Germinal center (tissue), 1 donor: ENCODE data around the gene ZNF224.

ENCODE experiments used
- DNase-seq: peaks from one replicate; pipeline ENCODE4 v3.0.0; 2012; ENCODE audit warnings: mixed read lengths, low spot score

ZNF224 gene

DNA sequence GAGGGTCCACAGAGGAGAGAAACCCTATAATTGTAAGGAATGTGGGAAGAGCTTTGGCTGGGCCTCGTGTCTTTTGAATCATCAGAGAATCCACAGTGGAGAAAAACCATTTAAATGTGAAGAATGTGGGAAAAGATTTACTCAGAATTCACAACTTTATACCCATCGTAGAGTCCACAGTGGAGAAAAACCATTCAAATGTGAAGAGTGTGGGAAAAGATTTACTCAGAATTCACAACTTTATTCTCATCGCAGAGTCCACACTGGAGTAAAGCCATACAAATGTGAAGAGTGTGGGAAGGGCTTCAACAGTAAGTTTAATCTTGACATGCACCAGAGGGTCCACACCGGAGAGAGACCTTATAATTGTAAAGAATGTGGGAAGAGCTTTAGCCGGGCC, 37.8 kb downstream of the ZNF224 start:
- no peak for DNase-seq

DNA sequence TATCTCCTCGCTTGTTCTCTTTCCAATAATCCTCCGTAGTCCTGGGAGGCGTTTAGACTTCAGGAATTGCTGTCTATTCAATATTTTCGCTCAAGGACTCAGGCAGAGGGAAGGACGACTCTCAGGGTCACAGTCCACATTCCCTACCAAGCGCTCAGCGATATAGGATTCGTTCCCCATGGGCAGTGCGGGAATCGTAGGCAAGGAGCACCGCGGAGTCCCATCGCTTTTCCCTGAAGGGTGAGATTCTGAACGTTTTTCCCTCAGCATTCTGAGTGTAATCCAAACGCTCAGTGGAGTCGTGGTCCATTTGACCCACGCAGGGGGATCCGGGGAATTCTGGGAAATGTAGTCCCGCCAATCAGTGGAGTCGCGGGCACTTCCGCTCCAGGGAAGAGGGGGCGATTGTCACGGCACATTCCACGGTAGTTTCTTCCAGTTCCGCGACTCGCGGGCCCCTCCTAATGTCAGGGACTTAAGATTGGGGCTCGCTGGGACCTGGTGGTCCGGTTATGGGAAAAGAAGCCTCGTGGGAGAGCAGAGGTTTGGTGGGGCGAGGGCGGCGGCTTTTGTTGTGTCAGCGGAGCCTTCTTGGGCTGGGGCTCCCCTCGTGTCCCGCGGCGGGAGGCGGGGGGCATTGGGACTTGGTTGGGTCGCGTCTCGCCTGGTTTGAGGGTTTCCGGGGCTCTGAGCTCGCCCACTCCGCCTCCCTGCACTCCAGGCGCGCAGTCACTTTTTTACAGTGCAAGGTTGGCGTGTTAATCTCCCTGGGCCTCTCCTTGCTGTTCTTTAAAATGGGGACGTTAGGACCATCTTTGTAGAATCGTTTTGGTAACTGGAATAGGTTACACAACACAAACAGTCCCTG, 47.3 kb downstream of the ZNF224 start, which contains the start of gene ZNF234:
Gene ZNF234 (plus strand): TSS at position 364 of the 868 bp plus-strand sequence. CDS start 3,079 bp downstream, outside the sequence.
- DNase-seq: peak; percentile 86

DNA sequence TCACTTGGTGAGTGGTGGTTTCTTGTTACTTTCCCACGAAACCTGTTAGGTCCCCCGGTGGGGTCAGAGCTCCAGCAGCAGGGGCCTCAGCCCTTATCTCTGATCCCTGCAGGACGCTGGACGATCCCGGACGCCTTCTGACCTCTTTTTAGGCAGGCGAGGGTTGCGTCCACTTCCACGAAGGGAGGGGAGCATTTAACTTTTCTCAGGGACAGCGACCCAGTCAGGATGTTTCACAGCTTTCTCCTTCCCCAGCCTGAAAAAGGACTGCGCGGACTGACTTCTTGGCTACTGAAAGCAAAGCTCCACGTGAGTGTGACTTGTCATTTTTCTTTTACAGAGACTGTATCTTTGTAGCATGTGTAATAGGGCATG, 47.9 kb downstream of the ZNF224 start:
- DNase-seq: no peak

DNA sequence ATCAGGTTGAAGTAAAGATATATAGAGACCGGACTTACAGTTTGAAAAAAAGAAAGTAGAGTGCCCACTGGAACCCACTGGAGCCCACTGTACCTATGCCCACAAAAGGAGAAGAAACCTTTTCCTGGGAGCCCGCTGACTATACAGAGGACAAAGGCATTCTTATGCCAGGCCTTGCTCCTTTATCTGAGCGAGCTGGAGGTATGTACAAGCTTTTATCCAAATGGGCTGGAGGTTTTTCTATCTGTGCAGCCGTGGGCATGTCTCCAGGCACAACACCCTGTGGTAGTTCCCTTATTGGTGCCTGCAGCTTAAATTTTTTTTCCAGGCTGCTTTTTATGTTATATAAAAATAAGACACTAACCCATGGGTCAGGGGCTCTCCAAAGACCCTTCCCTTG, 55.6 kb downstream of the ZNF224 start:
- DNase-seq: no peak

DNA sequence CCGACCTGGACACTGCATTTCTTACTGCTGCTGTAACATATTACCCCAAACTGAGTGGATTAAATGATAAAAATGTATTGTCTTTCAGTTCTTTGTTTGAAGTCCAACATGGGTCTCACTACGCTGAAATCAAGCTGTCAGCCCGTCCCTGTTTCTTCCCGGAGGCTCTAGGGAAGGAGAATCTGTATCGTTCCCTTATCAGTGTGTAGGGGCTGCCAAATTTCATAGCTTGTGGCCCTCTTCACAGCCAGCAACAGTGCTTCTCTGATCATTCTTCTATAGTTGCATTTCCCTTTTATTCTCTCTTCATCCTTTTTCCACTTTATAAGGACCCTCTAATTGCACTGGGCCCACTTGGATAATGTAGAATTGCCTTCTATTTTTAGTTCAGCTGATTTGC, 57.3 kb downstream of the ZNF224 start:
- DNase-seq: no peak

DNA sequence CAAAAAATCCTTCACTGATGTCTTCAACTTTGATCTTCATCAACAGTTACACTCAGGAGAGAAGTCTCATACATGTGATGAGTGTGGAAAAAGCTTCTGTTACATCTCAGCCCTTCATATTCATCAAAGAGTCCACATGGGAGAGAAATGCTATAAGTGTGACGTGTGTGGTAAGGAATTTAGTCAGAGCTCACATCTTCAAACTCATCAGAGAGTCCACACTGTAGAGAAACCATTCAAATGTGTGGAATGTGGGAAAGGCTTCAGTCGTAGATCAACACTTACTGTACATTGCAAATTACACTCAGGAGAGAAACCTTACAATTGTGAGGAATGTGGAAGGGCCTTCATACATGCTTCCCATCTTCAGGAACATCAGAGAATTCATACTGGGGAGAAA, 62.3 kb downstream of the ZNF224 start:
- no peak for DNase-seq
